CD4-positive, alpha-beta T cell treated with Interleukin-2 at 100 ng/mL for 4 hours (primary cell): Measurements from ENCODE around the gene RAB6A.
A peak's percentile ranks its signal among the peaks of the same experiment; 100 is the strongest.
"Not testable (repeated sequence)": the region's sequence is repeated elsewhere in the genome, so short reads cannot be mapped to it uniquely, and the experiment has no call there.

Experiments
- DNase-seq: peaks from one replicate; pipeline ENCODE4 v3.0.0-alpha.2; 2020; ENCODE audit warnings: low spot score

Gene RAB6A

GRCh38 chr11:73726825-73727224 lies 34.0 kb downstream of the RAB6A start:
- DNase-seq, result no peak

GRCh38 chr11:73717136-73717535 lies 43.7 kb downstream of the RAB6A start:
- DNase-seq, result no peak

- no peak for DNase-seq
Measured at GRCh38 chr11:73716153-73717056, 44.5 kb downstream of the RAB6A start.

GRCh38 chr11:73715541-73715940 lies 45.3 kb downstream of the RAB6A start:
- no peak for DNase-seq

GRCh38 chr11:73710964-73711363 lies 49.9 kb downstream of the RAB6A start:
- no peak for DNase-seq

GRCh38 chr11:73705053-73705452 lies 55.8 kb downstream of the RAB6A start:
- no peak for DNase-seq

- DNase-seq, result no peak
Measured at GRCh38 chr11:73693899-73694525, 66.9 kb downstream of the RAB6A start.

- DNase-seq, result no peak
Measured at GRCh38 chr11:73680687-73681086, 80.2 kb downstream of the RAB6A start.

- DNase-seq, result not testable (repeated sequence)
Measured at GRCh38 chr11:73676552-73676951, 84.3 kb downstream of the RAB6A start.

- no peak for DNase-seq
Measured at GRCh38 chr11:73671701-73672100, 89.2 kb downstream of the RAB6A start.

GRCh38 chr11:73670808-73671207 lies 90.1 kb downstream of the RAB6A start:
- DNase-seq, result no peak

- no peak for DNase-seq
Measured at GRCh38 chr11:73667891-73668290, 93.0 kb downstream of the RAB6A start.

GRCh38 chr11:73664877-73665276 lies 96.0 kb downstream of the RAB6A start:
- DNase-seq, result no peak

- no peak for DNase-seq
Measured at GRCh38 chr11:73663604-73664495, 97.0 kb downstream of the RAB6A start.

- DNase-seq, result no peak
Measured at GRCh38 chr11:73662445-73663157, 98.3 kb downstream of the RAB6A start.

GRCh38 chr11:73661035-73661628 lies 99.7 kb downstream of the RAB6A start:
- DNase-seq, result peak; percentile 85

- DNase-seq, result no peak
Measured at GRCh38 chr11:73660497-73661034, 100.3 kb downstream of the RAB6A start.

- no peak for DNase-seq
Measured at GRCh38 chr11:73659961-73660360, 100.9 kb downstream of the RAB6A start.

GRCh38 chr11:73656985-73657384 lies 103.9 kb downstream of the RAB6A start:
- DNase-seq, result no peak

GRCh38 chr11:73655686-73656085 lies 105.2 kb downstream of the RAB6A start:
- no peak for DNase-seq

- no peak for DNase-seq
Measured at GRCh38 chr11:73654482-73655021, 106.3 kb downstream of the RAB6A start.
